GM08714 (cell line): ENCODE data around the gene SLC25A11.

Experiments used
- H3K4me3 ChIP-seq: fragments of 200-500 bp; sonication (Bioruptor generic); 2 replicates; pipeline ENCODE4 v1.5.1; 2014; ENCODE audit warnings: mild to moderate bottlenecking, low read length, inconsistent platforms
- ZNF274 ChIP-seq: IDR thresholded peaks from 2 replicates; pipeline ENCODE4 v1.6.1; 2012; ENCODE audit warnings: mild to moderate bottlenecking, low read depth, low read length

Gene SLC25A11

DNA sequence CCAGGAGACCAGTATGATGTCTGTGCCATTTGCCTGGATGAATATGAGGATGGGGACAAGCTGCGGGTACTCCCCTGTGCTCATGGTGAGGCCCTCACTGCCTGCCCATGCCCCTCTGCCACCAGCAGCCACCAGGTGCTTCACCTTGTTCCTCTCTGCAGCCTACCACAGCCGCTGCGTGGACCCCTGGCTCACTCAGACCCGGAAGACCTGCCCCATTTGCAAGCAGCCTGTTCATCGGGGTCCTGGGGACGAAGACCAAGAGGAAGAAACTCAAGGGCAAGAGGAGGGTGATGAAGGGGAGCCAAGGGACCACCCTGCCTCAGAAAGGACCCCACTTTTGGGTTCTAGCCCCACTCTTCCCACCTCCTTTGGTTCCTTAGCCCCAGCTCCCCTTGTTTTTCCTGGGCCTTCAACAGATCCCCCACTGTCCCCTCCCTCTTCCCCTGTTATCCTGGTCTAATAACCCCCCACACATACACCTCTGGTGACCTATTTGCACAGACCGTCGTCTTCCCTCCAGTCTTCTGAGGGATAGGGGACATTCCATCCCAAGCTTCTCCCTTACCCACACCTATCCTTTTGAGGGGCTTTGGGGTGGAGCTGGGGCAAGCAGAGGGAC lies 4.8 kb upstream of the SLC25A11 start:
- peak overlapping the region; percentile 95; the same call in 1 of the 2 replicates for H3K4me3 ChIP-seq
- TF ChIP-seq ZNF274: no peak

DNA sequence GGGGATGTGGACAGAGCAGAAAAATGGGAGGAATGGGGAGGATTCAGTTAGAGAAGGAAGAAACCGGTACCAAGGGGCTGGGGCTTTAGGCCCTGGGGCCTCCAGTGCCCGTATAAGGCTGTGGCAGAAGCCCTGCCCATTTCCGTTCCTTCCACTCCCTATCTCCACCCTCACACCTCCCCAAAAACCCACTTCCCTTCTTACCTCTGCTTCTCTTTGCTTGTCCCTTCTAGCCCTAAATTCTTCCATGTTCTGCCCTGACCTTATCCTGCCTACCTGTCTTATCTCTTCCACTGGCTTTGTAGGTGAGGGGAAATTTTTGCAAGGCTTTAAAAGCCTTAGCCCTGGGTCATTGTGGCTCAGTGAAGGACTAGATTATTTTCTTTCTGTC lies 4.3 kb upstream of the SLC25A11 start:
- TF ChIP-seq ZNF274: no peak
- peak overlapping the region; percentile 95; the same call in 1 of the 2 replicates for H3K4me3 ChIP-seq

DNA sequence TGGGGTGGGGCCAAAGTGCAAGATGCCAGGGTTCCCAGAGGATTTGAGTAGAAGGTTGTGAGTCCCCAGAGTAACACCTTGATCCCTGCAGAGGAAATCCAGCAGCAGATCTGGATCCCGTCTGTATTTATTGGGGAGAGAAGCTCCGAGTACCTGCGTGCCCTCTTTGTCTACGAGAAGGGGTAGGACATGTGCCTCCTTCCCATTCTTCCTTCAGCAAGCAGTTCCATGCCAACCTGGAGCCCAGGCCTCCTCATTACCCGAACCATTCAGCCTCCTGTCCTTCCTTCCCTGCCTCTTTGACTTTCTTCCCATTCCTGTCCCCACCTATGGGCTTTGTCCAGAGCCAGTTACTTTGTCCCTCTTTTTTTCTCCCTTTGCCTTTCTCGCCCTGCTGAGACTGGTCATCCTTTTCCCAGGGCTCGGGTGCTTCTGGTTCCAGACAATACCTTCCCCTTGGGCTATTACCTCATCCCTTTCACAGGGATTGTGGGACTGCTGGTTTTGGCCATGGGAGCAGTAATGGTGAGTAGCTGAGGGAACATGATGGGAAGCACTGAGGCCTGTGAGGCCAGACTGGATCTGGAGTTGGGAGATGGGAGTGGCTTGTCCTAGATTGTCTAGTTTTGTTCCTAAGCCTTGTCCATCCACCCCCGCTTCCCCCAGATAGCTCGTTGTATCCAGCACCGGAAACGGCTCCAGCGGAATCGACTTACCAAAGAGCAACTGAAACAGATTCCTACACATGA lies 3.1 kb upstream of the SLC25A11 start:
- TF ChIP-seq ZNF274: no peak

DNA sequence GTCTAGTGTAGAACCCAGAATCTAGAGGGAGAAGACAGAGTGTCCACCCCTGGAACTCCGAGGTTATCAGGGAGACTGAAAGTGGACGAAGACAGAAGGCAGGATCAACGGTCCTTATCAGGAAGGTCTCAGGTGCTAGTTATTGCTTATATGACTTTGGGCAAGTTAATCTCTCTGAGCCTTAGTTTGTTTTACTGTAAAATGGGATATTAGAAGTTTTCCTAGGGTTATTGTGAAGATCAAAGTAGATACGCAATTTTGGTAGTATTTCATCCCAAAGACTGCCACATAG lies 1.4 kb upstream of the SLC25A11 start:
- H3K4me3 ChIP-seq: peak overlapping the region; percentile 82
- TF ChIP-seq ZNF274: no peak

More for the DNA sequence above, 3.1 kb upstream of the SLC25A11 start:
- no peak overlapping the region for H3K4me3 ChIP-seq

DNA sequence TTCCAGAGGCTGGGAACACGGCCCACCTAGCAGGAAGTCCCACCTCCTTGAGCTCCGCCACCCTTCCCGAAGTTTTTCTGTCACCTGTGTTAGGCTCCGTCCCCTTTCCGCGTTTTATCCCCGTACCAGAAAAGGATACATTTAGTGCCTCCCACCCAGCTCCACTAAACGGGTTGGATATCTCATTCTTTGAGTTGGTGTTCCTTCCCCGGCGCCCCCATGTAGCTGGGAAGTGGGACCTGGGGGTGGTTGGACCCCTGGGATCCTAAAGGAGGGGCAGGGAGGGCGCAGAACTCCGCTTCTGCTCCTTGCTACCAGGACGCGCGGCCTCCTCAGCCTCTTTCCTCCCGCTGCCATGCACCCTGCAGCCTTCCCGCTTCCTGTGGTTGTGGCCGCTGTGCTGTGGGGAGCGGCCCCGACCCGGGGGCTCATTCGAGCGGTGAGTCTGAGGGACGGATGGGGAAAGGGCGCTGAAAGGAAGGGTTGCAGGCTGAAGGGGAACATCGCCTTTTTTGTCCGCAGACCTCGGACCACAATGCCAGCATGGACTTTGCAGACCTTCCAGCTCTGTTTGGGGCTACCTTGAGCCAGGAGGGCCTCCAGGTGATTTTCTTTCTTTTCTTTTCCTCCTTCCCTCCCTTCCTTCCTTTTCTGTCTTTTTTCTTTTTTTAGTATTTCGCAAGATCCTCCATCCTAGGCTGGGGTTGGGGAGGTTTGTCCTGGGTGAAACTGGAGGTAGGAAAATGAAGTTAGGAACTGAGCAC lies 891 bp upstream of the SLC25A11 start:
- no peak for TF ChIP-seq ZNF274

DNA sequence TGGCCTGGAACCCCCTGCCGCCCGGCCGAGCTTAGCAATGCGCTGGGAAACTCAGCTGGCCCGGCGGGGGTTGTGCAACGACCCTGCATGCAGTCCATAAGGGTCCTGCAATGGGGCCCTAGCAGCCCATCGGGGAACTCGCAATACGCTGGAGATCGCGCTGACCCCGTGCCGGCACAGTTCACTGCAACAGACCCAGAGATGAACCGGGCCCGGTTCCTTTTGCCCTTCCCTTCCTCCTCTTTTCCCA lies 375 bp downstream of the SLC25A11 start:
- H3K4me3 ChIP-seq: peak overlapping the region; percentile 86
- no peak for TF ChIP-seq ZNF274

More for the DNA sequence above, 891 bp upstream of the SLC25A11 start:
- H3K4me3 ChIP-seq: peak overlapping the region; percentile 82

DNA sequence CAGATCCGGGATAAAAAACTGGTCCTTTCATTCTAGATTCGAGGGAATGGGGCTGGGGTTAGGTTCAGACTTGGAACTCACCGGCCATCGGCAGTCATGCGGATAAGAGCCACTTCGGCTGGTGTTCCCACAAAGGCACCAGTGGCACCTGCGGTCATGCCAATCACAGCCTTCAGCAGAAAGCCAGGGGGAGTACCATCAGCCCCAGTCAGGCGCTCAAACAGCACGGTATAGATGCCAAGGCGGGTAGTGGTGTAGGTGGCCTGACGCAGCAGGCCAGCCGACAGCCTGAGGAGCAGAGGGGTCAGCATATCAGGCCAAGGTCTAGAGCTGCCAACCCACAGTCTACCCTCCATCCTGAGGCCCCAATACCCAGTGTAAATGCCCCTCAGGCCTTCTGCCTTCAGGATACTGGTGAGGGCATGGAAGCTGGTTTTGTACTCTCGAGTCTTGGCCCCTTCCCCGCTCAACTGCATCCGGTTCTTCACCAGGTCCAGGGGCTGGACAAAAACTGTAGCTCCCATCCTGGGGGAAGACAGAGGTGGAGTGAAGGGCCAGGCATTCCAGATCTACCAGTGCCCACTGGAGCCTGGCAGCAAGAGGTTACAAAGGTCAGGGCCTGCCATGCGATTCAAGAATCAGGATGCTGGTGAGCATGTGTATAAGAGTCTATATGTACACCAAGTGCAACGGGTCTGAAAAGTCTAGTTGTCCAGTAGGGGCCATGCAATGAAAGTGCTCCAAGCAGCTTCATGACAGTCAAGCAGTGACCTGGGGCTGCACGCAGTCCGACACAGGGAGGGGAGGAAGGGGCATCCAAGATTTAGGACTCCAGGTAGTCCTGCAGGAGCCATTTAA lies 929 bp downstream of the SLC25A11 start:
- H3K4me3 ChIP-seq: peak overlapping the region; percentile 86
- TF ChIP-seq ZNF274: no peak

DNA sequence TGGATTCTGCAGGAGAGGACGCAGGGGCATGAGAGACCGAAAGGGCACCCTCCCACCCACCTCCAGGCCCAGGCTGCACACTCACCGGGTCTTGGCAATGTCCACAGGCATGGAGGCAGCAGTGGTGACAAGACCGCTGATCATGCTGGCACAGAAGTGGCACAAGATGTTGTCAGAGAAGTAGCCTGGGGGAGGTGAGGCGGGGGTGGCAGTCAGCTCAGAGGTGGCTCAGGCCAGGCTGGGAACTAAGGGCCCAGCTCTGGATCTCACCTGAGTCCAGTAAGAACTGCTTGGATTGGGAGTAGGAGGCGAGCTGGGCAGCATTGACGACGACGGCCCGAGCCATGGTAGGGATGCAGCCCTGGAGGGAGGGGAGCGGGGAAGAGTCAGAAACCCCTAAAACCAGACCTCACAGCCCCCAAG lies 1.8 kb downstream of the SLC25A11 start:
- no peak for TF ChIP-seq ZNF274
- no peak overlapping the region for H3K4me3 ChIP-seq

DNA sequence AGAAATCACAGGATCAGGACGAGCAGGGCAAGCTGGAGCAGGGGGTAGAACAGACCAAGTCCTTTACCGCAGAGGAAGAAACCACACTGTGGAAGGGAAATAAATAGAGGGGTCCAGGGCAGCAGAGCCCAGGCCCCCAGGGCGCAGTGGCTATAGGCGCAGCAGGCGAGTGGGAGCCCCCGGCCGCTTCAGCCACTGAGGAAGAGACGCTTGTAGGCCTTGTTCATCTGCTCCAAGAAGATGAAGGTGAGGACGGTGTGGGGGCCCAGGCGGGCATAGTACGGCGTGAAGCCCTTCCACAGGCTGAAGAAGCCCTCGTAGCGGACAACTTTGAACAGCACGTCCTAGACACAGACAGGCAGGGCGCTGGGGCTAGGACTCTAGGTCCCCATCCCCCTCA lies 2.3 kb downstream of the SLC25A11 start:
- no peak for TF ChIP-seq ZNF274
- H3K4me3 ChIP-seq: no peak overlapping the region

DNA sequence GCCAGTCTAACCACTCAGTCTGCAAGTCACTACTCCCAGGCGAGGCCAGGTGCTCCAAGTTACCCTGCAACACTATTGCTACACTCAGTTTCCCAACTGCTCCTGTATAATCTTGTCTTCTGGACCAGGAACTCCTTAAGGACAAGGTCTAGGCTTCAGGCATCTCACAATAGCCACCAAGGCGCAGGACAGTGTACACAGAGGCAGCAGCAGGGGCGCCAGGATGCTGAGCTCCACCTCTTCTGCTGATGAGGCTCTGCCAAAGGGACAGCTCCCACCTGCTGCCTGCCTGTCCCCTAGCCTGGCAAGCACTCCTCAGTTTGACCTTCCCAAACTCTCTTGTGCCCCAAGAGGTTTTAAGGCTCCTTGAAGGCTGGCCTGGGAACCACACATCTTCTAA lies 3.4 kb downstream of the SLC25A11 start:
- no peak overlapping the region for H3K4me3 ChIP-seq
- TF ChIP-seq ZNF274: no peak

DNA sequence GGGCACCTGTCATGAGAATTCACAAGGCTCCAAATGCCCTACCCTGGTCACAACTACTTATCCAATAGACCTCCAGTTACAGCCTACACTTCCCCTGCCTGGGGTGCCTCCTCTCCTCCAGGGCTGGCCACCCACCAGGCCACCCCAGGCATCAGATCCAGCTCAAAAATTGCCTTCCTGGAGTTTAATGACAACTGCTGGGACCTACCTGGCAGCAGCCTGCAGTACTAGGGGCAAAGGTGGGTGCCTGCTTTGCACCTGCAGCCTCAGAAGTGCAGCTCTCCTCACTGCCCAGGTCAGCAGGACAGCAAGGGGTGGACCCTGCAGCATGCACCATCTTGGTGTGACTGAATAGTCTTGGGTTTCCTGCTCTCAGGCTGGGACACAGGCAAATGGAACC lies 4.2 kb downstream of the SLC25A11 start:
- TF ChIP-seq ZNF274: no peak
- no peak overlapping the region for H3K4me3 ChIP-seq

DNA sequence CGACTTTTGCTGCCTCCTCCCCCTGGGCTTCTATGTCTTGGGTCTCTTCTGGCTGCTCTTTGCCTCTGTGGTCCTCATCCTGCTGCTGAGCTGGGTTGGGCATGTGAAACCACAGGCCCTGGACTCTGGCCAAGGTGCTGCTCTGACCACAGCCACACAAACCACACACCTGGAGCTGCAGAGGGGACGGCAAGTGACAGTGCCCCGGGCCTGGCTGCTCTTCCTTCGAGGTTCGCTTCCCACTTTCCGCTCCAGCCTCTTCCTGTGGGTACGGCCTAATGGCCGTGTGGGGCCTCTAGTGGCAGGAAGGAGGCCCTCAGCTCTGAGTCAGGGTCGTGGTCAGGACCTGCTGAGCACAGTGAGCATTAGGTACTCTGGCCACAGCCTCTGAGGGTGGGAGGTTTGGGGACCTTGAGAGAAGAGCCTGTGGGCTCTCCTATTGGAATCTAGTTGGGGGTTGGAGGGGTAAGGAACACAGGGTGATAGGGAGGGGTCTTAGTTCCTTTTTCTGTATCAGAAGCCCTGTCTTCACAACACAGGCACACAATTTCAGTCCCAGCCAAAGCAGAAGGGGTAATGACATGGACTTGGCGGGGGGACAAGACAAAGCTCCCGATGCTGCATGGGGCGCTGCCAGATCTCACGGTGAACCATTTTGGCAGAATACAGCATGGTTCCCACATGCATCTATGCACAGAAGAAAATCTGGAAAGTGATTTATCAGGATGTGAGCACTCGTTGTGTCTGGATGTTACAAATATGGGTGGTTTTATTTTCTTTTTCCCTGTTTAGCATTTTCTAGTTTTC lies 5.5 kb downstream of the SLC25A11 start:
- no peak overlapping the region for H3K4me3 ChIP-seq
- no peak for TF ChIP-seq ZNF274

DNA sequence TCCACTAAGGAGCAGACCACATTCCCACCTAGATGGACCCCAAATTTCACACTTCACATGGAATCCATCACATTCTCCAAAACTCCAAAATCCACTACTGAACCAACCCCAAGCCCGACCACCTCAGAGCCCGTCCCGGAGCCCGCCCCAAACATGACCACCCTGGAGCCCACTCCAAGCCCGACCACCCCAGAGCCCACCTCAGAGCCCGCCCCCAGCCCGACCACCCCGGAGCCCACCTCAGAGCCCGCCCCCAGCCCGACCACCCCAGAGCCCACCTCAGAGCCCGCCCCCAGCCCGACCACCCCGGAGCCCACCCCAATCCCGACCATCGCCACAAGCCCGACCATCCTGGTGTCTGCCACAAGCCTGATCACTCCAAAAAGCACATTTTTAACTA lies 6.2 kb downstream of the SLC25A11 start:
- no peak for TF ChIP-seq ZNF274
- no peak overlapping the region for H3K4me3 ChIP-seq

DNA sequence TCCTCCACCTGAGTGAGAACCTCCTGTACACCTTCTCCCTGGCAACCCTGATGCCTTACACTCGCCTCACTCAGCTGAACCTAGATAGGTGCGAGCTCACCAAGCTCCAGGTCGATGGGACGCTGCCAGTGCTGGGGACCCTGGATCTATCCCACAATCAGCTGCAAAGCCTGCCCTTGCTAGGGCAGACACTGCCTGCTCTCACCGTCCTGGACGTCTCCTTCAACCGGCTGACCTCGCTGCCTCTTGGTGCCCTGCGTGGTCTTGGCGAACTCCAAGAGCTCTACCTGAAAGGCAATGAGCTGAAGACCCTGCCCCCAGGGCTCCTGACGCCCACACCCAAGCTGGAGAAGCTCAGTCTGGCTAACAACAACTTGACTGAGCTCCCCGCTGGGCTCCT lies 7.1 kb downstream of the SLC25A11 start:
- no peak for TF ChIP-seq ZNF274
- H3K4me3 ChIP-seq: no peak overlapping the region

DNA sequence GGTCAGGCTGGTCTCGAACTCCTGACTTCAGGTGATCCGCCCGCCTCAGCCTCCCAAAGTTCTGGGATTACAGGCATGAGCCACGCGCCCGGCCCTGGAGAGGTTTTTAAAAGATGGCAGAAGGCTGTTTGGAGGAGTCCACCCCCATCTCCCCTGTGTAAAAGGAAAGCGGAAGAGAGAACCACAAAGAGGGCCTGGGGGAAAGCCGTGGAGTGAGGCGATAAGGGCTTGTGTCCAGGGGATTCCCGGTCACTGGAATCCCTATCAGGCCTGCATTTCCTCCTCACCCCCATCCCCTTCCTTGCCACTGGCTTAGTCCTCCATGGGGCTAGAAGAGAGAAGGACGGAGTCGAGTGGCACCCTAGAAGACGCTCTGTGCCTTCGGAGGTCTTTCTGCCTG lies 7.9 kb downstream of the SLC25A11 start, which contains the start of gene GP1BA:
TSS of gene GP1BA (plus strand) at position 315 of the 400 bp plus-strand sequence. CDS start 328 bp downstream, outside the sequence.
- H3K4me3 ChIP-seq: no peak within 1 kb of the TSS
- TF ChIP-seq ZNF274: no peak
